ENCODE measurements around the gene MAP3K6.
"Not testable (repeated sequence)": the region's sequence is repeated elsewhere in the genome, so short reads cannot be mapped to it uniquely, and the experiment has no call there.

The MAP3K6 gene

DNA sequence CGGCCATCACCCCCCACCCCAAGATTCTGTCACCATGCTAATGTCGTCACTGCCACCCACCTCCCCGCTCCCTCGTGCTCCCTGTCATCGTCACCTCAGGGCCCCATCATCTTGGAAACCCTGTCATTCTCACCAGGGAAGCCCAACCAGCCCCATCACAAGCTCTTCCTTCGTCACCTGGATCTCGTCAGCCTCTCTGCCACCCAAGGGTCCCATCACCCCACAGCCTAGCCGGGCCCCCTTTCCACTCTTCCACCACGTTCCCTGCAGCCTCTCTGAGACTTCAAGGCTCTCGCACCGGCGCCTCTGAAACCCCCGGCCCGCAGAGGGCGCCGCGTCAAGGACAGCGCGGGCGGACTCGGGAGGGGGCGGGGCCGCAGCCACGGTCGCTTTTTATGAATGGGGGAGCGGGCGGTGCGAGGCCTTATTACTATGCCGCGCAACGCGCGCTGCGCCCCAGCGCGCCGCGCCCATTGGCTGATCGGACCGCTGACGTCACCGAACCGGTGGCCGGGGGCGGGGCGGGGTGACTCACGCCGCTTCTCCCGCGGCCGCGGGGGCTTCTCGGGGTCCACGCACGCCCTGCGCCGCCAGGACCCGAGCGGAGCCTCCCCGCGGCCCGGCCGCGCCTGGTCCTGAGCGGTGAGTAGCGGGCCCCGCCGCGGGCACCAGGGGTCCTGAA, 25.5 kb upstream of the MAP3K6 start, which contains the start of gene GPR3:
TSS of gene GPR3 (plus strand) at position 527 of the 682 bp plus-strand sequence. CDS start 1,177 bp downstream, outside the sequence.
- no peak for TF ChIP-seq EZH2phosphoT487 (conservative IDR thresholded peaks at IDR 0.05; ENCODE audit: low read length)
- TF ChIP-seq, protein P1, sequence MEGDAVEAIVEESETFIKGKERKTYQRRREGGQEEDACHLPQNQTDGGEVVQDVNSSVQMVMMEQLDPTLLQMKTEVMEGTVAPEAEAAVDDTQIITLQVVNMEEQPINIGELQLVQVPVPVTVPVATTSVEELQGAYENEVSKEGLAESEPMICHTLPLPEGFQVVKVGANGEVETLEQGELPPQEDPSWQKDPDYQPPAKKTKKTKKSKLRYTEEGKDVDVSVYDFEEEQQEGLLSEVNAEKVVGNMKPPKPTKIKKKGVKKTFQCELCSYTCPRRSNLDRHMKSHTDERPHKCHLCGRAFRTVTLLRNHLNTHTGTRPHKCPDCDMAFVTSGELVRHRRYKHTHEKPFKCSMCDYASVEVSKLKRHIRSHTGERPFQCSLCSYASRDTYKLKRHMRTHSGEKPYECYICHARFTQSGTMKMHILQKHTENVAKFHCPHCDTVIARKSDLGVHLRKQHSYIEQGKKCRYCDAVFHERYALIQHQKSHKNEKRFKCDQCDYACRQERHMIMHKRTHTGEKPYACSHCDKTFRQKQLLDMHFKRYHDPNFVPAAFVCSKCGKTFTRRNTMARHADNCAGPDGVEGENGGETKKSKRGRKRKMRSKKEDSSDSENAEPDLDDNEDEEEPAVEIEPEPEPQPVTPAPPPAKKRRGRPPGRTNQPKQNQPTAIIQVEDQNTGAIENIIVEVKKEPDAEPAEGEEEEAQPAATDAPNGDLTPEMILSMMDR (IDR thresholded peaks at IDR 0.05; ENCODE audit: insufficient read depth, low read length, poor library complexity, severe bottlenecking), result peak; percentile 65

GRCh38 chr1:27391511-27392095, 24.8 kb upstream of the MAP3K6 start:
- H3K27ac ChIP-seq (ENCODE audit: low read depth, low read length), result no peak overlapping the region
- H3K4me2 ChIP-seq (ENCODE audit: low read depth, low read length, poor library complexity, severe bottlenecking), result peak overlapping the region; percentile 85
- no peaks in the 10 kb centered on the region for H3K27me3 ChIP-seq (ENCODE audit: low read length)
- no peaks in the 10 kb centered on the region for H3F3A ChIP-seq (ENCODE audit: insufficient read depth)
- no peaks in the 10 kb centered on the region for H3K9me3 ChIP-seq (ENCODE audit: insufficient read depth, low read length)
- H3K4me3 ChIP-seq (ENCODE audit: insufficient read depth, low read length, poor library complexity, severe bottlenecking), result peak overlapping the region; percentile 64
- peak overlapping the region; percentile 73 for H3K9ac ChIP-seq (ENCODE audit: low read length)
- H3K36me3 ChIP-seq (ENCODE audit: low read length), result no peaks in the 10 kb centered on the region
- H3K9me2 ChIP-seq (replicated peaks; ENCODE audit: insufficient read depth, low read length), result no peaks in the 10 kb centered on the region
- peak overlapping the region; percentile 86 for H2AFZ ChIP-seq (ENCODE audit: low read depth, low read length, severe bottlenecking)
- H3K79me2 ChIP-seq (ENCODE audit: insufficient read depth, low read length), result no peaks in the 10 kb centered on the region
- no peaks in the 10 kb centered on the region for H4K20me1 ChIP-seq (ENCODE audit: low read depth, low read length)
- TF ChIP-seq, protein P1 (IDR thresholded peaks at IDR 0.05; ENCODE audit: insufficient read depth, low read length, poor library complexity, severe bottlenecking), result no peak
- TF ChIP-seq EZH2phosphoT487 (conservative IDR thresholded peaks at IDR 0.05; ENCODE audit: low read length), result no peak

More for the DNA sequence above, 25.5 kb upstream of the MAP3K6 start, which contains the start of gene GPR3:
- Histone ChIP-seq H3K4me3 (ENCODE audit: insufficient read depth, low read length, poor library complexity, severe bottlenecking) (peak within 1 kb of the TSS; percentile 64), H3K9me3 (ENCODE audit: insufficient read depth, low read length) (no peaks in the 10 kb centered on the region), H3F3A (ENCODE audit: insufficient read depth) (no peaks in the 10 kb centered on the region), H3K27me3 (ENCODE audit: low read length) (no peaks in the 10 kb centered on the region), H3K27ac (ENCODE audit: low read depth, low read length) (no peak within 1 kb of the TSS), H3K4me2 (ENCODE audit: low read depth, low read length, poor library complexity, severe bottlenecking) (peak within 1 kb of the TSS; percentile 85), H3K79me2 (ENCODE audit: insufficient read depth, low read length) (no peaks in the 10 kb centered on the region), H3K9ac (ENCODE audit: low read length) (peak within 1 kb of the TSS; percentile 73), H3K9me2 (replicated peaks; ENCODE audit: insufficient read depth, low read length) (no peaks in the 10 kb centered on the region), H4K20me1 (ENCODE audit: low read depth, low read length) (no peaks in the 10 kb centered on the region), H3K36me3 (ENCODE audit: low read length) (no peaks in the 10 kb centered on the region), H2AFZ (ENCODE audit: low read depth, low read length, severe bottlenecking) (peak within 1 kb of the TSS; percentile 97)

DNA sequence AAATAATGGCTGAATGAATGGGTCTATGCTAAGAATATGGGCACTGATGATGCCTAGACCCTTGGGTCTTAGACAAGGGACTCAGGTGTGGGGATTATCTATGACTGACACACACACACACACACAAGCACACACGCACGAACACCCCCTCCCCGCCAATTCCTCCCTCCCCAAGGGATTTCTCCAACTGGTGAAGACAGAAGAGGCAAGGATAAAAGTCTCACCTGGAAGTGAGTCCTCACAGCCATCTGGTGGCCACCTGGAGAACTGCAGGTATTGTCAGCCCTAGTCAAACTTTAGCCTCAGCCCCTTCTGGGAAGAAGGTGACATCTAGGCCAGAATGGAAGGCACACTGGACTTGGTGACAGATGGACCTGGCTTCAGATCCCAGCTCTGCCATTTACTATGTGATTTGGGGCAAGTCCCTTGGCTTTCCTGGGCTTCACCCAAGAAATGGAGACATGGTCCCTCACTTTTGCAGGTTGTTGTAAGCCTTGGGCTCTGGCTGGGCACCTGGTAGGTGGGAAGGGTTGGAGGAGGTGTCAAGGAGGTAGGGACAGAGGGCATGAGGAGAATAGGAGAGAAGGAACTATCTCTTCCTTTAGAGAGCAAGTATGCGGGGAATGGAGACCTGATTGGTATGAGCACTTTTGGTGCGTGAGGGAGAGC, 21.7 kb upstream of the MAP3K6 start:
- Histone ChIP-seq H3K27ac (ENCODE audit: low read depth, low read length) (no peak overlapping the region), H3K79me2 (ENCODE audit: insufficient read depth, low read length) (no peaks in the 10 kb centered on the region)

DNA sequence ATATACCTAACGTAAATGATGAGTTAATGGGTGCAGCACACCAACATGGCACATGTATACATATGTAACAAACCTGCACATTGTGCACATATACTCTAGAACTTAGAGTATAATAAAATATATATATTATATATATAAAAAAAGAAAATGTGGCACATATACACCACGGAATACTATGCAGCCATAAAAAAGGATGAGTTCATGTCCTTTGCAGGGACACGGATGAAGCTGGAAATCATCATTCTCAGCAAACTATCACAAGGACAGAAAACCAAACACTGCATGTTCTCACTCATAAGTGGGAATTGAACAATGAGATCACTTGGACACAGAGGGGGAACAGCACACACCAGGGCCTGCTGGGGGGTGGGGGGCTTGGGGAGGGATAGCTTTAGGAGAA, 18.0 kb upstream of the MAP3K6 start:
- not testable (repeated sequence) for H4K20me1 ChIP-seq (ENCODE audit: low read depth, low read length); H3K36me3 ChIP-seq (ENCODE audit: low read length); H3K9ac ChIP-seq (ENCODE audit: low read length); H3K27me3 ChIP-seq (ENCODE audit: low read length); H3K9me2 ChIP-seq (replicated peaks; ENCODE audit: insufficient read depth, low read length); H3K4me2 ChIP-seq (ENCODE audit: low read depth, low read length, poor library complexity, severe bottlenecking); H3K79me2 ChIP-seq (ENCODE audit: insufficient read depth, low read length); H3K4me3 ChIP-seq (ENCODE audit: insufficient read depth, low read length, poor library complexity, severe bottlenecking); H3K27ac ChIP-seq (ENCODE audit: low read depth, low read length); H2AFZ ChIP-seq (ENCODE audit: low read depth, low read length, severe bottlenecking); H3F3A ChIP-seq (ENCODE audit: insufficient read depth); H3K9me3 ChIP-seq (ENCODE audit: insufficient read depth, low read length)

More for the DNA sequence above, 21.7 kb upstream of the MAP3K6 start:
- H3F3A ChIP-seq (ENCODE audit: insufficient read depth), result no peaks in the 10 kb centered on the region
- no peak overlapping the region for H2AFZ ChIP-seq (ENCODE audit: low read depth, low read length, severe bottlenecking)
- no peak overlapping the region for H3K9ac ChIP-seq (ENCODE audit: low read length)
- TF ChIP-seq EZH2phosphoT487 (conservative IDR thresholded peaks at IDR 0.05; ENCODE audit: low read length), result no peak
- TF ChIP-seq, protein P1 (IDR thresholded peaks at IDR 0.05; ENCODE audit: insufficient read depth, low read length, poor library complexity, severe bottlenecking), result peak; percentile 80
- H3K36me3 ChIP-seq (ENCODE audit: low read length), result no peaks in the 10 kb centered on the region
- H3K4me3 ChIP-seq (ENCODE audit: insufficient read depth, low read length, poor library complexity, severe bottlenecking), result no peak overlapping the region
- no peak overlapping the region for H3K4me2 ChIP-seq (ENCODE audit: low read depth, low read length, poor library complexity, severe bottlenecking)
- H3K9me3 ChIP-seq (ENCODE audit: insufficient read depth, low read length), result no peaks in the 10 kb centered on the region
- no peaks in the 10 kb centered on the region for H3K27me3 ChIP-seq (ENCODE audit: low read length)
- no peaks in the 10 kb centered on the region for H4K20me1 ChIP-seq (ENCODE audit: low read depth, low read length)
- H3K9me2 ChIP-seq (replicated peaks; ENCODE audit: insufficient read depth, low read length), result no peaks in the 10 kb centered on the region

Data from SU-DHL-6 (cell line).